Right renal cortex interstitium (tissue), 3 donors: ENCODE data around the gene UAP1L1. TPM values are rescaled to one million over a fixed set of nuclear protein-coding genes. Genes with fewer than 3 reads are reported as not detected.
A peak's percentile ranks its signal among the peaks of the same experiment; 100 is the strongest.
"Not testable (repeated sequence)": the region's sequence is repeated elsewhere in the genome, so short reads cannot be mapped to it uniquely, and the experiment has no call there.

Experiments
- DNase-seq, 3 donors: peaks; one replicate each; pipeline ENCODE4 v3.0.0-alpha.2; 2013; ENCODE audit warnings: low read depth in 3 of 3, low spot score in 2 of 3
- polyA plus RNA-seq, 3 donors: library from polyadenylated mRNA; unstranded; fragments of 120-200 nt; gene quantifications; one replicate each; pipeline ENCODE4 v1.2.1, GENCODE V29; 2013; ENCODE audit not compliant: insufficient read length in 3 of 3

UAP1L1 gene
- polyA plus RNA-seq, 3 donors: 3.5 to 5.4 (median 3.8) TPM

DNA sequence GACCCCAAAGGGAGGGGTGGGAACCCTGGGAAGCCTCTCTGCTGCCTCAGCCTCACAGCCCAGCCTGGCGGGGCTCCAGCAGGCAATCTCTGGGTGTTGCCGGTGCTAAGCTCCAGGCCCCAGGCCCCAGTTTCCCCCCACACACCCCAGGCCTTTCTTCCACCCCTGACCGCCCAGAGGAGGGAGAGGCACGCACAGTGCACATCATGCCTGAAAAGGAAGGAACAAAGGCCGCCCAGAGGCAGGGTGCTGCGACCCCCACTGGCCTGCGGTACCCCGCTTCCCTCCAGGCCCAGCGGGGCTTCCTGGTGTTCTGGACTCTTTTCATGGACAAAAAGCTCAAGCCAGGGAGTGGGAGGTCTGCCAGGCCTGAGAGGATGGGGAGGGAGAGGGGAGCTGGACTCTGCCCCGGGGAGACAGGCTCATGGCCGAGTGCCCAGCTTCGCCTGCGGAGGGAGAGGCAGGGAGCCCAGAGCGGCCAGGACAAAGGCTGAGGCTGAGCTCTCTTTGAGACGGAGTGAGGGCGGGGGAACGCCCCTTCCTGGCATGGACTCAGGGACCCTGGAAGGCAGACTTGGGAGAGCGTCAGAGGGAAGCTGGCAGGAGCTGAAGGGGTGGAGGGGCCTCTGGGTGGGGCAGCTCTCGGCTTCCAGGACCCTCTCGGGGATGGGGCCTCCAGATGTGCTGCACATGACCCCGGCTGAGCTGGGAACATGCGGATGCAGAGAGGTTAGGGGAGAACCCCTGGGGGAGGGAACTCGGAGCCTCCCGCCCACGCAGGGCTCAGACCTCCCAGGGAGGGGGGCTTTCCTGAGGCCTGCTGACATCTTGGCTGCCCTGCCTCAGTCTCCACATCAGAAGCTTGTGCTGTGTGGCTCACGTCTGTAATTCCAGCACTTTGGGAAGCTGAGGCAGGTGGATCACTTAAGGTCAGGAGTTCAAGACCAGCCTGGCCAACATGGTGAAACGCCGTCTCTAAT lies 21.6 kb upstream of the UAP1L1 start:
- no peak for DNase-seq

DNA sequence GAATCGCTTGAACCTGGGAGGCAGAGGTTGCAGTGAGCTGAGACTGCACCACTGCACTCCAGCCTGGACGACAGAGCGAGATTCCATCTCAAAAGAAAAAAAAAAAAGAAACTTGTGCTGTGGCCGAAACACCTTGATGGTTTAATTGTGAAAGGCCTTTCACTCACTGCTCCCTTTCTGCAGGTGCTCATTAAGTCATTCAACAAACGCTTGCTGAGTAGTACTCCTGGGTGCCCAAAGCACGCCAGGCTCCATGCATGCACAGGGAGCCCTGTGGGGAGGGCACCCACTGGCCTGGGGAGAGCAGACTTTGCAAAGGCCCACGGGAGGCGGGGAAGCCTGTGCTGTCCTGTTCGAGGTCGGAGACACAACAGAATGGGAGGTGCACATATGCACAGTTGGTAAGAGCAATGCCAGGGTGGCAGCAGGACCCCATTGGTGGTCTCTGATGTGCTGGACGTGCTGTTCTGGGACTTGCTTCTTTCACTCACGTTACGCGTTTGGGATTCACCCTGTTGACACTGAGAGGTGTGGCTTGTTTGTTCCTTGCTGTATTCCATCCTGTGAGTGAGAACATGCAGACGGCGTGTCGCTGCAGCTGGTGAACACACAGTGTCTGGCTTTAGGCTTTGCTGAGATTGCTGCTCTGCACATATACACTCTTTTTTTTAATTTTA lies 20.4 kb upstream of the UAP1L1 start:
- no peak for DNase-seq

DNA sequence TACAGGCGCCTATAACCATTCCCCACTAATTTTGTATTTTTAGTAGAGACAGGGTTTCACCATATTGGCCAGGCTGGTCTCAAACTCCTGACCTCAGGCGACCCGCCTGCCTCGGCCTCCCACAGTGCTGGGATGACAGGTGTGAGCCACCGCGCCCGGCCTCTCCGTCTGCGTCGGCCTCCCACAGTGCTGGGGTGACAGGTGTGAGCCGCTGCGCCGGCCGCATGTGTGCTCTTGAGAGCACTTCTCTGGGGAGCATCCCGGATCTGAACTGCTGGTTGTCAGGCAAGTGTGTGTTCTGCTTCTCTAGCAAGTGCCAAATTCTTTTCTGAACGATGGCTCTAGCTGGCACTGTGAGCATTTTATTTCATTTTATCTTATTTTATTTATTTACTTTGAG lies 19.8 kb upstream of the UAP1L1 start:
- no peak for DNase-seq

DNA sequence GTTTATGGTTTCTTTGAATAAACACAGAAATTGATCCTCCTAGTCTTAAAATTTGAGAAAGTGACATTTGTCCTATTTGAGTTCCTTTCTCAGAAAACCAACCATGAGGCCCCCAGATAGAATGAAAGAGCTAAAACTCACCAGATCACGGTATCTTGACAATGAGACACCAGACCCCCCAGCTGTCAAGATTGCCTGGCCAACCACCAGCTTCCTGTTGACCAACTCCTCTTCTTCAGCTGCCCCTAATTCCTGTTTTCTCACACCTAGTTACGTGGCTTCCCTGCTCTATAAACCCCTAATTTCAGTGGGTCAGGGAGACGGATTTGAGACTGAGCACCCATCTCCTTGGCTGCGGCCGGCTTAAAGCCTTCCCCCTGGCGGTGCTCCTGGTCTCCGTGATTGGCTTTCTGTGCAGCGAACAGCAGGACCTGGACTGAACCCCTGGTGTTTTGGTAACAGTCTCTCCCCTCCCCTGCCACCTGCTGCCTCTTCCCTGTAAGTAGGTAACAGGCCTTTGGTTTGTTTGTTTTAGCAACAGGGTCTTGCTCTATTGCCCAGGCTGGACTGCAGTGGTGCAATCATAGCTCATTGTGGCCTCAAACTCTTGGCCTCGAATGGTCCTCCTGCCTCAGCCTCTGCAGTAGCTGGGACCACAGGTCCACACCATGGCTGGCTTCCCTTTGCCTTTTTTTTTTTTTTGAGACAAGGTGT lies 18.6 kb upstream of the UAP1L1 start:
- DNase-seq: no peak

DNA sequence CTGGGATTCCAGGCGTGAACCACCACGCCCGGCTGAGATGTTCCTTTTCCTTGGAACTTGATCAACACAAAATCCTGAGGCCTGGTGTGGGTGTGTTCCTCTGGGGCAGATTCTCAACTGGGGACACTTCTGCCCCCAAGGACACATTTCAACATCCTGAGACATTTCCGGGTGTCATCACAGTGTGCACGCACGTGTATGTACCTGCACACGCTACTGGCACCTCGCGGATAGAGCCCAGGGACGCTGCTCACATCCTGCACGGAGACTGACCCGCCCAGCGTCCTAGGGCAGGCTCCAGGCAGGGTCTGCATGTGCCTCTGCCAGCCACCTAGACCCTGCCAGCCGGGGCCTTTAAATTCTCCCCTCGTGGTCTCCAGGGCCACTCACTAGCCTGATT lies 14.9 kb upstream of the UAP1L1 start:
- DNase-seq: no peak

DNA sequence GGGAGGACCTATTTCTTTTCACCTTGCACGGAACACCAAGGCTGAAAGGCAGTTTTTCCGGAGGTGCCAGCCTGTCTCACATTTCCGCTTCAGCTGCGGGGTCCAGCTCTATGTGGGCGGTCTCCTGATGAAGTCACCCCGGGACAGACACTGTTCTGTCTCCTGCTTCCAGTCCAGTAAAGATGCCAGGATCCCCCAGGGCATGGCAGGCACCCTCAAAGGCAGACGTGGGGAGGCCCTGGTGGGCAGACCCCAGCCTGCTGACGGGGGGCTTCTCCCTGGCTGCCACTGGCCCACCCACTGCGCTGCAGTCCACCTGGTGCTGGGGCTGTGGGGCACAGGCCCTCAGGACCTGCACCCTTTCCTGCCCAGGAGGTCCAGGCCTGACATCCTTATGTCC lies 14.5 kb upstream of the UAP1L1 start:
- not testable (repeated sequence) for DNase-seq

DNA sequence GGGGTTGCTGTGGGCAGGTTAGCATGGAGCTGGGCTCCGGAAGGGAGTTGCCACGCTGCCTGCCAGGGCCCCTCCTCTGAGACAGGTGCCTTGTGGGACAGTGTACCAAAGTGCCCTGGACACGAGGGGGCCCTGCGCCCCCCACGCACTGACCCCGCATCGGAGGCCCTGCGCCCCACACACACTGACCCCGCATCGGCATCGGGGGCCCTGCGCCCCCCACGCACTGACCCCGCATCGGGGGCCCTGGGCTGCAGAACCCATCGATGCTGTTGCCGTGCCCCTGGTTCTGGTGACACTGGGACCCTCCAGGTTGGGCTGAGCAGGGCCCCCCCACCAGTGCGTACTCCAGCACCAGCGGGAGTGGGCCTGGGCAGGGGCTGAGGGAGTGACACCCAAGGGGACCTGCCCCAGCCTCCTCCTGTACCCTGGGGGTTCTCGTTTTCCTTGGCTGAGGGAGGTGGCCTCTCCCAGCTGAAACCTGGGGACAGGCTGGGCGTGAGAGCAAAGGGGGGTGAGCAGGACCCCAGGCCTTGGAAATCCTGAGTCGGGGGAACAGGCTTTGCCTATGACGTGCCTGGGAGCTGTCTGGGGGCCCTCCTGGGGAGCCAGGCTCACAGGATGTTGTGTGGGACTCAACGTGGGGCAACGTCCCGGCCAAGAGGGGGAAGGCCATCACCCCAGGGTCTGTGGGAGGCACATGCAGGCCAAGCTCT lies 13.8 kb upstream of the UAP1L1 start:
- DNase-seq: no peak

DNA sequence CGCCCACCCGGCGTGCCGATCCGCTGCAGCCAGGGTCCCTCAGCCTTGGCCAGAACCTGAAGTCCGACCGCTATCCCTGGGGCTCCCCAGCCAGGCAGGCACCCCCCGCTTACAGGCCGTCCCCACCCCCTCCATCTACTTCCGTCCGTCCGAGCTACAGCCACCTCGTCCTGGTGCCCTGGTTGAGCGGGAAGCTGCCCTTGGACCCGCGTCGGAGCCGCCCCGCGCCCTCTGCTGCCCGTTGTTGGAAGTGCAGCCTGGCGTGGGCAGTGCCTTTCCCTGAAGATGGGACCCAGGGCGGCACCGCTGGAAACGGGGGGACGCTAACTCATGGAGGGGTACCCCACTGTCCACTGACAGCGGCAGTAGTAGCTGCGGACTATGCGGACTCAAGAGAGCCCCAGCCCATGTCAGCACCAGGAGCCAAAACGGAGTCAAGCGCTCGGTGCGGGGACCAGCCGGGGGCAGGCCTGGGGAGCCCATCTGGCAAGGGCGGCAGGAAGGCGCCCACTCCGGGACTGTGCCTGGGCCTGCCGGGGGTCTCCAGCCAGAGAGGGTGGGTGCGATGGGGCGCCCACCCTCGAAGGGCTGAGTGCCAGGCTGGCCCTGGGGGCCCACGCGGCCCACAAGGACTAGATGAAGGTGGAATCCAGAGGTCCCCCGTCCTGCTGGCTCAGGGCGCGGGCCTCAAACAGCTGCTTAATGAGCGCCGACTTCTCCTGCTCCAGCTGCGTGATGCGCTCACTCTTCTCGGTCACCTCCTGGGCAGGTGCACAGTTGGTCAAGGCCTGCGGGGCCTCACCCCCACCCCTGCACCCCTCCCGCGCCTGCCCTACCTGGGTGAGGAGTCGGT lies 13.1 kb upstream of the UAP1L1 start:
- no peak for DNase-seq

DNA sequence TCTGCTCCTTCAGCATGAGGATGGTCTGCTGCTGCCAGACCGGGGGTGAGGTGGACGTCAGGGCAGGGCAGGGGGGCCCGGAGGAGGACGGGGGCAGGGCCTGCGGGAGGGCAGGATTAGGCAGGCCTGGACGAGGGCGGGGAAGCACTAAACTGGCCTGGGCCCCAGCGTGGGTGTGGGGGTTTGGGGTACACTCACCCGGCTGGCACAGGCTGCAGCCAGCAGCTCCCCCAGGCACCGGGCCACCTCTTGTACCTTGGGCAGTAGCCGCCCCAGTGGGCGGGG lies 12.5 kb upstream of the UAP1L1 start:
- DNase-seq: no peak

DNA sequence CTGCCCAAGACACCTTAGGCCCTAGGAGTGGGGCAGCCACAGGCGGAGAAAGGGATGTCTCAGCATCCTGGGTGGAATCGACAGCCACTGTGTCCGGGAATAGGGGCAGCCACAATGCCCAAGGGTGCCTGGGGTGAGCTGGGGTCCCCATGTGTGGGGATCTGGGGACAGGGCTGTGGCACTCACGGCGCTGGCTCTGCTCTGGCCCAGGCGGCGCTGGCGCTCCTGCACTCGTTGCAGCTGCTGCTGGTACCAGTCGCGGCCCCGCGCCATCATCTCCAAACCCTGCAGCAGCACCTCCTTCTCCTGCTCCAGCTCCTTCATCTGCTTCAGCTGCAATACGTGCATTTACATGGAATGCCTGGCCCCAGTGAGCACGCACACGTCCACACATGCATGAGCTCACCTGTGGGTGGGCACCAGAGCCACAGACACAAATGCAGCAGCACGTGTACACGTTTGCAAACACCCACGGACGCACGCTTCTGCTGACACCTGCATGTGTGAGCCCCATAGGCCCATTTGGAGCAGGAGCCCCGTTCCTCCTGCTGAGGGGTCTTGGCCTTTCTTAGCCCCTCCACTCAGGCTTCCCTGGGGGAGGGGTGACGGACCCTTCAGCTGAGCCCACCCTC lies 11.9 kb upstream of the UAP1L1 start:
- DNase-seq: no peak

DNA sequence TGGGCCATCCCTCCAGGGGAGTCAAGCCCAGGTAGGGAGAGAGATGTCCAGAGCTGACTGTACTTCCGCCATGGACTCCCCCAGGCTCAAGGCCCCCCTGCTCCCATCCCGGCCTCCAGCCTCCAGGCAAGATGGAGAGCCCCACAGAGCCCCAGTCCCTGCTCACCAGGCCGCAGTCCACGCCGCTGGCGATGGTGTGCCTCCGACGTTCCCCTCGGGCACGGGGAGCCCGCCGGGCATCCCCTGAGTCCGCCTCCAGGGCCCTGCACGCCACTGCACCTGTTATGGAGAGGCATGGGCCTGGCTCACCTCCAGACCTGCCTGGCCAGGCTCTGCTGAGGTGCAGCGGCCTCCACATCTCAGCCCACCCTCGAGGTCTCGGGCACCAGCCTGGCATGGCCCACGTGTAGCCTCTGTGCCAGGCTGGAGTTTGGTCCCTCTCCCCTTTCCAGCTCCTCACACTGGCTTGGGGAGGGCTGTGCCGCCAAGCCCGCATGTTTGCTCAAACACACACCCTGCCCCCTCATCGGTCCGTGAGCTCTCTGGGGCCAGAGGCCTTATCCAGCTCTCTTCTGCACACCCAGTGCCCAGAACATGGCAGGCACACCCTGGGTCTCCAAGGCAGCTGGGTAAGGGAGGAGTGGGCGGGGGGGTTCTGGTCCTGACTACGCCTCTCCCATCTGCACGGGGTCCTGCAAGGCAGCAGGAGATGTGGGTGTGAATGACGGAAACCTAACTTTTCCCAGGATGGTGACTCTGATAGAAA lies 11.0 kb upstream of the UAP1L1 start:
- DNase-seq: no peak

DNA sequence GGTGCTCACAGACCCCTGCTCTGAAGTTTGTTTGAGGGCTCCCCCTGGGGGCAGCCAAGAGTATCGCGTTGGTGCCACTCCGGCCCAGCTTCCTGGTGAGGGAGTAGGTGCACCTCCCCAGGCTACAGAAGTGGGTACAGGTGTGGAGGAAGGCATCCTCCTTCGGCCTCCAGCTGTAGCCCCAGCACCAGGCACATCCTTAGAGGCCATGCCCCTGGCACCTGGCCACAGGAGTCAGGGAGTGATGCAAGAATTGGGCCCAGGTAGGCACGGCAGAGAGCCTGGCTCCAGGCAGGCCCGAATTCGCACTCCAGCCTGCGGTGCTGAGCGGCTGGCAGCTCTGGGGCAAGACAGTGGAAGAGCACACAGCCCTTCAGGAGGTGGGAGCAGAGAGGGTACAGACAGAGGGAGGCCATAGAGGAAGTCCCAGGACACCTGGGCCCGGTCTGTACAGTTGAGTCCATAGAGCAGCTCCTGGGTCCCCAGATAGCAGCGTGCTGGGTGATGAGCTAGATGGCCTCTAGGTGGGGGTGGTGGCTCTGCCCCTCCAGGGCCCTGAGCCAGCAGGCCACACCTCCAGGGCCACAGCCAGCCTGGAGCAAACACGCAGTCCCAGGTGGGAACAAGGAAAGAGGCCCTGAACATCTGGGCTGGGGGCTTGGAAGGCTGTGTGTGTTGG lies 9.3 kb upstream of the UAP1L1 start:
- no peak for DNase-seq

DNA sequence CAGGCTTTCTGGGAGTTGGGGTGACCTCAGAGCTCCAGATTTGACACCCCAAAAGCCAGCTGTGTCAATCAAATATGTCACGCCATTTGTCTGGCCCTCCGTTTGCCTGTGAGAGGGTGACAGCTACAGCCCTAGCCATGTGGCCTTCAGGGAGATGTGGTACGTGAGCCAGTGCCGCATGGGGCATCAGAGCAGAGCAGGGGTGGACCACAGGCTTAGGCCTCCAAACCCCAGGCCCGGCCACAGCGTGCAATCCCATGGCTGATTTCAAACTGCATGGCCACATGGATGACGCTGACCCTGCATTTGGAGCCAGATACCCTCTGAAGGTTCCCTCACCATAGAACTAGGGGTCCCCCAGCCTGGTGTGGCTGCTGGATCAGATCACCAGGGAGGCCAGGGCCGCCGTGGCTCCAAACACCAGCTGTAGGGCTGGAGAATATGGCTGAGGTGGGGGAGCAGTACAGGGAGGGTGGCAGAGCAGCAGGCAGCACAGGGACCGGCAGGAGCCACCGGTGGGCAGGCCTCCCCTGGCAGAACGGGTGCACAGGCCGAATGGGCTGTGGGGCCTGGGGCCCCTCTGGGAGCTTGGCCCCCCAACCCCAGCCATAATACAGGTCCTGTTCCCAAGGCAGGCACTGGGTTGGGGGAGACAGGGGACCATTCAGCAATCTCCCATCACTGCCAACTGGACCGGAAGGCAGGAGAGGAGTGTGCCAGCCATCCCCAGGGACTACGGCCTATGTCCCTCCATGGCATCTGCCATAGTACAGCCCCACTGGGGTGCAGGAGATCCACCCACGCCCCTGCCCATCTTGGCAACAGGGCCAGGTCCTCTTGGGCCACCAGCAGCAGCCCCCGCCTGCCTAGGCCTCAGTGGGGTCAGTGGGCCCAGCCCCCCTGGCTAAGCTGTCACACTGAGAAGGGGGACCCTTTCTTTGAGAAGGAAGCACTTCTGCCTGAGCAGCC lies 8.5 kb upstream of the UAP1L1 start:
- DNase-seq: no peak

DNA sequence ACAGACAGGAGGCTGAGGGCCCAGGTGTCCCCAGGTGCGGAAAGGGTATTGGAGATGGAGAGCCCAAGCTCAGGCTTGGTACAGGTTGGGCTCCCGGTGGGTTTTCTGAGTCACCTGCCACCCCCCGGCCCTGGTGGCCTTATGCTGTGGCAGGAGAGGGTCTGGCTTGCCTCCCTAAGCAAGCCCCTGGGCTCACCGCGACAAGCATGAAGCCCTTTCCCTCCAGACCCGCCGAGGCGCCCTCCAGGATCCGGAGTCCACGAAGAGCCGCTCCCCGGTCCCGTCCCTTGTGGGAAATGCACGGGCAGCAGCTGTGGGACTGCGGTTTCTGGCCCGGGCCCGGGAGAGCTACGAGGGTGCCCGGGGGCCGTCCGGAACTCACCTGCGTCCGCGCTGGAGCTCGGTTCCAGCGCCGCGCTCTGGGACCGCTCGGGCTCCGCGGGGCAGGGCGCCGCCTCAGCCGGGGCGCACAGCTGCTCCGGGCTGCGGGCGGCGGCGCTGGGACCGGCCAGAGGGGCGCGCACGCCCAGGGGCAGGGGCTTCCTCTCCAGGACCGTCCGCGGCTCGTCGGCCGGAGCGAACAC lies 7.7 kb upstream of the UAP1L1 start:
- no peak for DNase-seq

DNA sequence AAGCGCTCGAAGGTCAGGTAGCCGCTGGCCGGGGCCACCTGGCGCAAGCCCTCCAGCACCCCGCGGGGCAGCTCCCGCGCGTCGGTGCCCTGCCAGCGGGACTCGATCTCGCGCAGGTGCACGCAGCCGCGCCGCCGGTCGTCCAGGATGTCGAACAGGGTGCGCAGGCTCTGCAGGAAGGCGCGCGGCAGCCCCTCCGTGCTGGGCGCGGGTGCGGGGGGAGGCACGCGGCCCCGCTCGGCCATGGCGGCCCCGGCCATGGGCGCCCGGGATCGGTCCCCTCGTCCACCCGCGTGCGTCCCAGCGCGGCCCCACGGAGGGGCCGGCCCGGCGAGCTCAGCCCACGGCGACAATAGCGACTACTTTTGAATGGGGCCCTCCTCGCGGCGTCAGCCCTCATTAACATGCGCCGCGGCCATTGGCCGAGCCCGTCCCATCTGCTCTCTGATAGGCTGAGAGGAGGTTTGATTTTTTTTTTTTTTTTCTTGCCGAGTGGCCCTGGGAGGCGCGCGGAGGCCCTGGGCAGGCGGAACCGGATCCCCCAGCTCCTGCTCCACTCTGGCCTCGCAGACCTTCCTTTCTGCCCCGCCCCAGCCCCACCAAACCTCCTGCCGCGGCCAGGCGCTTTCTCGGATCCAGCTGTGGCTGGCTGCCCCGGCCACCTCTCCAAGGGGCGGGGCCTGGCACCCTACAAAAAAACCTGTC lies 7.0 kb upstream of the UAP1L1 start, which contains the start of gene SAPCD2:
Gene SAPCD2, minus strand, starts transcription at position 357 of the 705 bp plus-strand sequence. Its CDS starts 97 bp downstream, at position 260.
- DNase-seq: peak in 1 of 3 donors; percentile 69

DNA sequence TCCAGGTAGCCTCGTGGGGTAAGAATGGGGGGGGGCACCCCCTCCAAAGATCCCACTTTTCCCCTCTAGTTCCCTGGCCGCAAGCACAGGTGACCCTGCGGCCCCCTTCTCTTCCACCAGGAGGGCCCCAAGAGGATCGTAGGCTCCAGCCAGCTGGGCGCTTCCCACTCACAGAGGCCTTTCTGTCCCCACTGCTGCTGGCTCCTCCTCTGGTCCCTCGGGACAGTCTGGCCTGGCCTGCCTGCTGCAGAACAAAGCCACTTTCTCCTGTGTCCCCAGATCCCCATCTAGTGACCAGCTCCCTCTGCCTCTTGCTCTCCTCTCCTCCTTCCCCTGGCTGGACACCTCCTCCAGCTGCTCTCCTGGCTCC lies 6.4 kb upstream of the UAP1L1 start:
- no peak for DNase-seq
